GM19043 (cell line): ENCODE data around the gene ITGA8.

ENCODE experiments used
- ATAC-seq: cut with Tn5 transposase; IDR thresholded peaks from one replicate; pipeline ENCODE4 v1.9.1; 2021; ENCODE audit warnings: low read depth; ENCODE audit not compliant: unreplicated experiment

The ITGA8 gene

GRCh38 chr10:15737656-15738055 lies 17.9 kb upstream of the ITGA8 start:
- ATAC-seq: no peak

GRCh38 chr10:15735763-15736162 lies 16.0 kb upstream of the ITGA8 start:
- ATAC-seq: no peak

GRCh38 chr10:15730341-15730740 lies 10.6 kb upstream of the ITGA8 start:
- no peak for ATAC-seq

- ATAC-seq: no peak
Observed at GRCh38 chr10:15729890-15730289, 10.2 kb upstream of the ITGA8 start.

- ATAC-seq: no peak
Observed at GRCh38 chr10:15726042-15726441, 6.3 kb upstream of the ITGA8 start.

GRCh38 chr10:15725603-15726002 lies 5.9 kb upstream of the ITGA8 start:
- no peak for ATAC-seq

- ATAC-seq: no peak
Observed at GRCh38 chr10:15724683-15725082, 5.0 kb upstream of the ITGA8 start.

- no peak for ATAC-seq
Observed at GRCh38 chr10:15723803-15724202, 4.1 kb upstream of the ITGA8 start.

GRCh38 chr10:15720635-15721287 lies 1.0 kb upstream of the ITGA8 start:
- no peak for ATAC-seq

GRCh38 chr10:15719049-15719898 lies 448 bp downstream of the ITGA8 start:
- ATAC-seq: no peak

GRCh38 chr10:15718694-15719048 lies 1.1 kb downstream of the ITGA8 start:
- ATAC-seq: no peak

GRCh38 chr10:15715619-15716227 lies 4.0 kb downstream of the ITGA8 start:
- no peak for ATAC-seq

- ATAC-seq: no peak
Observed at GRCh38 chr10:15714847-15715246, 4.9 kb downstream of the ITGA8 start.

GRCh38 chr10:15712883-15713282 lies 6.8 kb downstream of the ITGA8 start:
- ATAC-seq: no peak

GRCh38 chr10:15710455-15710854 lies 9.3 kb downstream of the ITGA8 start:
- ATAC-seq: no peak

- no peak for ATAC-seq
Observed at GRCh38 chr10:15705298-15705697, 14.4 kb downstream of the ITGA8 start.

GRCh38 chr10:15704581-15704968 lies 15.1 kb downstream of the ITGA8 start:
- no peak for ATAC-seq

- no peak for ATAC-seq
Observed at GRCh38 chr10:15703944-15704580, 15.7 kb downstream of the ITGA8 start.

- no peak for ATAC-seq
Observed at GRCh38 chr10:15703151-15703880, 16.4 kb downstream of the ITGA8 start.

GRCh38 chr10:15700078-15700674 lies 19.5 kb downstream of the ITGA8 start:
- no peak for ATAC-seq
